Hepatocyte (in vitro differentiated cells): ENCODE data around the gene PHLDB2.

ENCODE experiments used
- CTCF ChIP-seq: fragments of 200-600 bp; sonication (generic); IDR thresholded peaks from 2 replicates; pipeline ENCODE4 v1.5.1; 2016; ENCODE audit warnings: antibody characterized with exemption, mild to moderate bottlenecking; ENCODE audit not compliant: poor library complexity
- EZH2phosphoT487 ChIP-seq: fragments of 200-600 bp; sonication (generic); IDR thresholded peaks from one replicate; pipeline ENCODE4 v1.6.1; 2018; ENCODE audit warnings: antibody characterized with exemption, mild to moderate bottlenecking, low read depth, moderate library complexity; ENCODE audit not compliant: unreplicated experiment, severe bottlenecking

- TF ChIP-seq CTCF (no peak), EZH2phosphoT487 (no peak)
Observed at GRCh38 chr3:111831840-111832239, 27.2 kb upstream of the PHLDB2 start.
